PC-3 (cell line): ENCODE results near the gene FURIN. TPM values are rescaled to one million over a fixed set of nuclear protein-coding genes. Genes with fewer than 3 reads are reported as not detected.
"Not testable (repeated sequence)": the region's sequence is repeated elsewhere in the genome, so short reads cannot be mapped to it uniquely, and the experiment has no call there.

Experiments used
- ATAC-seq: fragments of 200-7000 bp; cut with Tn5 transposase; 2 replicates; pipeline ENCODE4 v1.9.1; 2020; ENCODE audit warnings: mild to moderate bottlenecking, moderate library complexity
- BruUV-seq: library from RNA; stranded (reverse); fragments of 400-500 nt; replicated peaks from 2 replicates; lab custom pipeline; 2021; lab: Mats Ljungman, UMichigan
- CTCF ChIA-PET: fragments of 300-600 bp; sonication (Branson Sonifier 250); formaldehyde crosslinking; loops from one replicate; lab custom pipeline; 2022; ENCODE audit warnings: antibody characterized with exemption; lab: Charles Lee
- POLR2A ChIA-PET: fragments of 300-600 bp; sonication (Branson Sonifier 250); formaldehyde crosslinking; loops from one replicate; lab custom pipeline; 2022; ENCODE audit warnings: antibody characterized with exemption; ENCODE audit not compliant: unreplicated experiment; lab: Charles Lee
- DNase-seq: peaks from one replicate; pipeline ENCODE4 v3.0.0-alpha.2; 2015
- H2AFZ ChIP-seq: fragments of 300-600 bp; sonication (generic); 2 replicates; pipeline ENCODE4 v1.6.0; 2016; ENCODE audit warnings: antibody characterized with exemption, low read length
- H3F3A ChIP-seq: fragments of 300-600 bp; sonication (generic); one replicate; pipeline ENCODE4 v1.6.0; 2017; ENCODE audit warnings: antibody characterized with exemption, low read length, control low read depth, mild to moderate bottlenecking; ENCODE audit not compliant: unreplicated experiment
- H3K27ac ChIP-seq: fragments of 300-600 bp; sonication (generic); 2 replicates; pipeline ENCODE4 v1.5.1; 2016; ENCODE audit warnings: mild to moderate bottlenecking, low read length
- H3K27me3 ChIP-seq: fragments of 300-600 bp; sonication (generic); 2 replicates; pipeline ENCODE4 v1.6.1; 2016; ENCODE audit warnings: low read length, mixed read lengths
- H3K36me3 ChIP-seq: fragments of 300-600 bp; sonication (generic); 2 replicates; pipeline ENCODE4 v1.6.1; 2016; ENCODE audit warnings: low read depth, mixed run types, low read length, mixed read lengths
- H3K4me1 ChIP-seq: fragments of 300-600 bp; sonication (generic); 2 replicates; pipeline ENCODE4 v1.5.1; 2016; ENCODE audit warnings: low read length; ENCODE audit not compliant: insufficient read depth
- H3K4me2 ChIP-seq: fragments of 300-600 bp; sonication (generic); 2 replicates; pipeline ENCODE4 v1.6.0; 2016; ENCODE audit warnings: low read length
- H3K4me3 ChIP-seq: fragments of 300-600 bp; sonication (generic); 2 replicates; pipeline ENCODE4 v1.5.1; 2016; ENCODE audit warnings: mild to moderate bottlenecking, low read length, mixed read lengths
- H3K79me2 ChIP-seq: fragments of 300-600 bp; sonication (generic); 2 replicates; pipeline ENCODE4 v1.6.1; 2017; ENCODE audit warnings: low read length, mixed read lengths
- H3K9ac ChIP-seq: fragments of 300-600 bp; sonication (generic); 2 replicates; pipeline ENCODE4 v1.6.0; 2016; ENCODE audit warnings: mild to moderate bottlenecking, low read length
- H3K9me2 ChIP-seq: fragments of 300-600 bp; sonication (generic); replicated peaks from 2 replicates; pipeline ENCODE4 v1.6.1; 2016; ENCODE audit warnings: mixed run types, low read length, mixed read lengths
- H3K9me3 ChIP-seq: fragments of 300-600 bp; sonication (generic); 2 replicates; pipeline ENCODE4 v1.6.1; 2016; ENCODE audit warnings: low read length, mixed read lengths
- H4K20me1 ChIP-seq: fragments of 300-600 bp; sonication (generic); 2 replicates; pipeline ENCODE4 v1.6.1; 2016; ENCODE audit warnings: low read length, mixed read lengths
- CTCF ChIP-seq: fragments of 300-600 bp; sonication (generic); conservative IDR thresholded peaks from 2 replicates; pipeline ENCODE4 v1.5.1; 2017; ENCODE audit warnings: antibody characterized with exemption, low read depth, mild to moderate bottlenecking, low read length
- EZH2 ChIP-seq: fragments of 300-600 bp; sonication (generic); IDR thresholded peaks from one replicate; pipeline ENCODE4 v1.6.1; 2017; ENCODE audit warnings: antibody characterized with exemption, mild to moderate bottlenecking, low read length; ENCODE audit not compliant: unreplicated experiment
- EZH2phosphoT487 ChIP-seq: fragments of 300-600 bp; sonication (generic); IDR thresholded peaks from 2 replicates; pipeline ENCODE4 v1.6.1; 2018; ENCODE audit warnings: mild to moderate bottlenecking, antibody characterized with exemption, low read length, borderline replicate concordance
- intact Hi-C: fragments of 100-400 bp; cut with micrococcal nuclease; formaldehyde crosslinking; loops from 2 replicates; pipeline ENCODE4 v1.9.0; 2023
- total RNA-seq: library from RNA; depleted of rRNA; stranded (reverse); fragments of >200 nt; gene quantifications from 2 replicates; pipeline ENCODE4 v1.2.3, GENCODE V29; 2014

FURIN gene
- total RNA-seq, 1 experiment from 2014 or later: 39.1 TPM

GRCh38 chr15:90820481-90820880, 47.9 kb upstream of the FURIN start:
- POLR2A ChIA-PET: no interaction called here
- no peak for TF ChIP-seq CTCF
- TF ChIP-seq EZH2: no peak
- TF ChIP-seq EZH2phosphoT487: no peak

GRCh38 chr15:90822204-90822955, 46.0 kb upstream of the FURIN start:
- Histone ChIP-seq H4K20me1 (no peaks in the 10 kb centered on the region), H2AFZ (no peak overlapping the region), H3K4me3 (no peak overlapping the region), H3K36me3 (no peaks in the 10 kb centered on the region), H3F3A (no peaks in the 10 kb centered on the region), H3K9ac (no peak overlapping the region), H3K27ac (no peak overlapping the region), H3K4me1 (no peaks in the 10 kb centered on the region), H3K79me2 (no peaks in the 10 kb centered on the region), H3K4me2 (no peak overlapping the region), H3K27me3 (no peaks in the 10 kb centered on the region), H3K9me2 (no peaks in the 10 kb centered on the region), H3K9me3 (no peaks in the 10 kb centered on the region)
- ChIA-PET POLR2A (no interaction called here), CTCF (no interaction called here)
- no peak for ATAC-seq
- intact Hi-C loops: no loop called here
- DNase-seq: no peak
- no peak for TF ChIP-seq EZH2phosphoT487
- no peak for TF ChIP-seq EZH2
- TF ChIP-seq CTCF: no peak
- no TSS peak for BruUV-seq

More at GRCh38 chr15:90820481-90820880, 47.9 kb upstream of the FURIN start:
- H3K4me2 ChIP-seq: no peak overlapping the region
- intact Hi-C loops: no loop called here
- ATAC-seq (no peak), DNase-seq (no peak)
- H4K20me1 ChIP-seq: no peaks in the 10 kb centered on the region
- CTCF ChIA-PET: no interaction called here
- BruUV-seq: no TSS peak
- no peaks in the 10 kb centered on the region for H3K4me1 ChIP-seq
- no peak overlapping the region for H3K27ac ChIP-seq
- H2AFZ ChIP-seq: no peak overlapping the region
- no peaks in the 10 kb centered on the region for H3K27me3 ChIP-seq
- H3K9me2 ChIP-seq: no peaks in the 10 kb centered on the region
- no peaks in the 10 kb centered on the region for H3K79me2 ChIP-seq
- H3K9ac ChIP-seq: no peak overlapping the region
- H3F3A ChIP-seq: no peaks in the 10 kb centered on the region
- no peak overlapping the region for H3K4me3 ChIP-seq
- H3K36me3 ChIP-seq: no peaks in the 10 kb centered on the region
- no peaks in the 10 kb centered on the region for H3K9me3 ChIP-seq

GRCh38 chr15:90823455-90823974, 44.9 kb upstream of the FURIN start:
- Histone ChIP-seq H3K79me2 (no peaks in the 10 kb centered on the region), H3K27ac (no peak overlapping the region), H3F3A (no peaks in the 10 kb centered on the region), H3K9me3 (no peaks in the 10 kb centered on the region), H3K36me3 (no peaks in the 10 kb centered on the region), H3K9me2 (no peaks in the 10 kb centered on the region), H3K4me2 (no peak overlapping the region), H4K20me1 (no peaks in the 10 kb centered on the region), H3K4me3 (no peak overlapping the region), H2AFZ (no peak overlapping the region), H3K4me1 (no peaks in the 10 kb centered on the region), H3K27me3 (no peaks in the 10 kb centered on the region), H3K9ac (no peak overlapping the region)
- ATAC-seq (no peak), DNase-seq (no peak)
- BruUV-seq: no TSS peak
- intact Hi-C loops: no loop called here
- ChIA-PET POLR2A (no interaction called here), CTCF (no interaction called here)
- no peak for TF ChIP-seq EZH2phosphoT487
- TF ChIP-seq CTCF: no peak
- no peak for TF ChIP-seq EZH2

GRCh38 chr15:90825115-90825899, 43.1 kb upstream of the FURIN start:
- H3K9ac ChIP-seq, POLR2A ChIA-PET, intact Hi-C loops, CTCF ChIA-PET, H3K79me2 ChIP-seq, ATAC-seq, H3K4me2 ChIP-seq, H3K9me2 ChIP-seq, H3F3A ChIP-seq, BruUV-seq, H3K27me3 ChIP-seq, H3K4me3 ChIP-seq, H3K36me3 ChIP-seq, H4K20me1 ChIP-seq, DNase-seq, H2AFZ ChIP-seq, H3K27ac ChIP-seq, H3K4me1 ChIP-seq, H3K9me3 ChIP-seq: not testable (repeated sequence)
